Measurements from ENCODE around the gene RERE.

GRCh38 chr1:8462371-8462892 is 355.0 kb downstream of the RERE start:
- TF ChIP-seq E2F4 (CRISPR knock-in tag; IDR thresholded peaks at IDR 0.05; ENCODE audit: borderline replicate concordance, low read depth) (no peak), MLX (CRISPR knock-in tag; IDR thresholded peaks at IDR 0.05) (no peak), CTCF (IDR thresholded peaks at IDR 0.05) (no peak), ATF1 (CRISPR knock-in tag; IDR thresholded peaks at IDR 0.05) (no peak), SOX15 (CRISPR knock-in tag; IDR thresholded peaks at IDR 0.05) (no peak), JUN (CRISPR knock-in tag; IDR thresholded peaks at IDR 0.05) (no peak), TEAD4 (CRISPR knock-in tag; IDR thresholded peaks at IDR 0.05) (no peak)

Measured in WTC11 (cell line).